GM10847 (cell line): ENCODE results near the gene MIER3.

ENCODE experiments used
- POLR2A ChIP-seq: IDR thresholded peaks from 2 replicates; pipeline ENCODE4 v1.6.1; 2011; ENCODE audit not compliant: insufficient read length; ENCODE audit errors: extremely low read depth

MIER3 gene

GRCh38 chr5:56973473-56973872, 21.6 kb upstream of the MIER3 start:
- TF ChIP-seq POLR2A = no peak

GRCh38 chr5:56971275-56971674, 19.4 kb upstream of the MIER3 start:
- TF ChIP-seq POLR2A = no peak

GRCh38 chr5:56964173-56964572, 12.2 kb upstream of the MIER3 start:
- TF ChIP-seq POLR2A = no peak

GRCh38 chr5:56963246-56963645, 11.3 kb upstream of the MIER3 start:
- TF ChIP-seq POLR2A = no peak

- TF ChIP-seq POLR2A = no peak
Observed at GRCh38 chr5:56962286-56962685, 10.4 kb upstream of the MIER3 start.

GRCh38 chr5:56961746-56962145, 9.8 kb upstream of the MIER3 start:
- TF ChIP-seq POLR2A = no peak

- no peak for TF ChIP-seq POLR2A
Observed at GRCh38 chr5:56959326-56959725, 7.4 kb upstream of the MIER3 start.

GRCh38 chr5:56958595-56958994, 6.7 kb upstream of the MIER3 start:
- no peak for TF ChIP-seq POLR2A

GRCh38 chr5:56954262-56954661, 2.3 kb upstream of the MIER3 start:
- no peak for TF ChIP-seq POLR2A

GRCh38 chr5:56951126-56951945, 587 bp downstream of the MIER3 start:
- no peak for TF ChIP-seq POLR2A

- no peak for TF ChIP-seq POLR2A
Observed at GRCh38 chr5:56950626-56951125, 1.2 kb downstream of the MIER3 start.

- no peak for TF ChIP-seq POLR2A
Observed at GRCh38 chr5:56947052-56947451, 4.9 kb downstream of the MIER3 start.

- no peak for TF ChIP-seq POLR2A
Observed at GRCh38 chr5:56941981-56942380, 9.9 kb downstream of the MIER3 start.

GRCh38 chr5:56938858-56939257, 13.1 kb downstream of the MIER3 start:
- TF ChIP-seq POLR2A = no peak

GRCh38 chr5:56934325-56934724, 17.6 kb downstream of the MIER3 start:
- TF ChIP-seq POLR2A = no peak

GRCh38 chr5:56922922-56923321, 29.0 kb downstream of the MIER3 start:
- TF ChIP-seq POLR2A = no peak

- no peak for TF ChIP-seq POLR2A
Observed at GRCh38 chr5:56919942-56920662, 31.8 kb downstream of the MIER3 start.

GRCh38 chr5:56918054-56918453, 33.9 kb downstream of the MIER3 start:
- TF ChIP-seq POLR2A = no peak
